GM13976 (cell line): ENCODE data around the gene NMT1.
A peak's percentile ranks its signal among the peaks of the same experiment; 100 is the strongest.

ENCODE experiments used
- DNase-seq: peaks from one replicate; pipeline ENCODE4 v3.0.0; 2012; ENCODE audit warnings: low spot score
- in situ Hi-C: fragments of 300-500 bp; cut with MboI; formaldehyde crosslinking; loops from one replicate; pipeline ENCODE4 v1.12.0; 2022; ENCODE audit warnings: low sequenced_read_pairs, mixed read lengths, inconsistent platforms; ENCODE audit not compliant: unreplicated experiment
- TF ChIP-seq, protein P1 (sequence below): IDR thresholded peaks from 2 replicates; pipeline ENCODE4 v1.5.1; 2012; ENCODE audit warnings: borderline replicate concordance, mild to moderate bottlenecking; ENCODE audit not compliant: insufficient read depth; ENCODE audit errors: extremely low read depth, missing control alignments, control extremely low read depth

The NMT1 gene

GRCh38 chr17:45138911-45139532 lies 77.9 kb downstream of the NMT1 start:
- in situ Hi-C loops: loop anchor here (10.0 kb wide), 1 partner anchor 56 kb away; no protein-coding TSS in a partner anchor
- TF ChIP-seq, protein P1, sequence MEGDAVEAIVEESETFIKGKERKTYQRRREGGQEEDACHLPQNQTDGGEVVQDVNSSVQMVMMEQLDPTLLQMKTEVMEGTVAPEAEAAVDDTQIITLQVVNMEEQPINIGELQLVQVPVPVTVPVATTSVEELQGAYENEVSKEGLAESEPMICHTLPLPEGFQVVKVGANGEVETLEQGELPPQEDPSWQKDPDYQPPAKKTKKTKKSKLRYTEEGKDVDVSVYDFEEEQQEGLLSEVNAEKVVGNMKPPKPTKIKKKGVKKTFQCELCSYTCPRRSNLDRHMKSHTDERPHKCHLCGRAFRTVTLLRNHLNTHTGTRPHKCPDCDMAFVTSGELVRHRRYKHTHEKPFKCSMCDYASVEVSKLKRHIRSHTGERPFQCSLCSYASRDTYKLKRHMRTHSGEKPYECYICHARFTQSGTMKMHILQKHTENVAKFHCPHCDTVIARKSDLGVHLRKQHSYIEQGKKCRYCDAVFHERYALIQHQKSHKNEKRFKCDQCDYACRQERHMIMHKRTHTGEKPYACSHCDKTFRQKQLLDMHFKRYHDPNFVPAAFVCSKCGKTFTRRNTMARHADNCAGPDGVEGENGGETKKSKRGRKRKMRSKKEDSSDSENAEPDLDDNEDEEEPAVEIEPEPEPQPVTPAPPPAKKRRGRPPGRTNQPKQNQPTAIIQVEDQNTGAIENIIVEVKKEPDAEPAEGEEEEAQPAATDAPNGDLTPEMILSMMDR: no peak
- DNase-seq: no peak

- DNase-seq: no peak
- TF ChIP-seq, protein P1: no peak
- in situ Hi-C loops: loop anchor here (10.0 kb wide), 1 partner anchor 55 kb away; no protein-coding TSS in a partner anchor
Measured at GRCh38 chr17:45139533-45139920, 78.4 kb downstream of the NMT1 start.

DNA sequence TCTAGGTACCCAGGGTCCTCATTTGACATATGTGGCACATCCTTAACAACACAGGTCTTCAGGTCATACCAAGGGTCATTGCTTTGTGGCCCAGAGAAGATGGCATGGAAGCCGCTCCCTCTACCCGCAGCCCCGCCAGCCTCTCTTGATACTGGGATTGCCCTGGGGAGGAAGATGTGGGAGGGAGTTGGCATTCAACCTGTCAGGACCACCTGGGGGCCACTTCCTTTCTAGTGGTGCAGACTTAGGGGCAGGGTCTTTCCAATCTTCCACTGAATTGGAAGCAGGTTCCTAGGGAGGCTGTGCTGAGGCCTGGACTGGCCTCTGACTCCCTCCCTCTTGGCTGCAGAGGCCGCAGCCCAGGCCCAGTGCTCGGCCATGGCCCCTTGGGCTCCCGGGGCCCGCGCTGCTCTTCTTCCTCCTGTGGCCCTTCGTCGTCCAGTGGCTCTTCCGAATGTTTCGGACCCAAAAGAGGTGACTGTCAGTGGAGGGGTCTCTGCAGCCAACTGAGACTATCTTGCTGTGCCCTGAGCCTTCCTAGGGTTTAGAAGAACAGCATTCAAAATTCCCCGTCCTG lies 82.1 kb downstream of the NMT1 start:
- TF ChIP-seq, protein P1: no peak
- in situ Hi-C loops: no loop called here
- no peak for DNase-seq

GRCh38 chr17:45143767-45144198 lies 82.7 kb downstream of the NMT1 start:
- peak; percentile 56 for DNase-seq
- TF ChIP-seq, protein P1: no peak
- in situ Hi-C loops: no loop called here

DNA sequence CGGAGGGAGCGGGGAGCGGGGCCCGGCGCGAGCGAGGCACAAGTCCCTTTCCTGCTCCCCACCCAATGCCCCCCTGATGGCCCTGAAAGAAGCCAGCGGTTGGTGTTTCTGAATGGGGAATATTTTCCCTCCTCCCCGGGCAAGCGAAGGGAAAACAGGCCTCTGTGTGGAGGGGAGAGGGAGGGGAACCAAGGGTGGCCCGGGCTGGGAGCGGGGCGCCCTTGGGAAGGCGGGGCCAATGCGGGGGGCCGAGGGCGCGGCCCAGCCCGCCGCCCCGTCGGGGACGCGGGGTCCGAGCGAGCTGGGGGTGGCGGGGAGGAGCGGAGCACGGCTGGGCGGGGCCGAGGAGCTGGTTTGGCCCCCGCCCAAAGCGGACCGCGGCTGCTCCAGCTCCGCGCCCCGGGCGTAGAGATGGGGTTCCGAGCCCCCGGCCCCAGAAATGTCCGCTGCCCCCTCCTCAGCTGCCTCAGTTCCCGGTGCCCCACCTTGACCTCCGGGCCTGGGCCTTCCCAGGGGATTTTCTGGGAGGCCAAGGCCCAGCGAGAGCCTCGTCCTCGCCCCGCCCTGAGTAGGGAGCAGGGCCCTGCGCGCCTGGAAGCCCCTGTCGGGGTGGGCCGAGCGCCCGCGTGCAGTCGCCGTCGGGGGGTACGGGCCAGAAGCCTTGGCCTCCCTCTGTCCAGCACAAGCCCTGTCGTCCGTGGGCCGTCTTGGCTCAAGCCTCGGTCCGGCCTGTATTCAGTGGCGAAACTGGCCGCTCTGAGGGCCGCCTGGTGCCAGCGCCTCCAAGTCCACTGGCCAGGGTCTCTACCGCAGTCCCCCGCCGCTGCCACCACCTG lies 83.3 kb downstream of the NMT1 start:
- TF ChIP-seq, protein P1: no peak
- in situ Hi-C loops: no loop called here
- DNase-seq: peak; percentile 58

GRCh38 chr17:45145035-45145389 lies 83.9 kb downstream of the NMT1 start:
- DNase-seq: no peak
- in situ Hi-C loops: no loop called here
- TF ChIP-seq, protein P1: no peak
